T-helper 2 cell treated with Interferon-gamma antibody and Interleukin-4, amounts not matched to agents 100 ng/mL and 5 ng/mL, for 36 hours (primary cell): ENCODE data around the gene TMEM205. TPM values are rescaled to one million over a fixed set of nuclear protein-coding genes. Genes with fewer than 3 reads are reported as not detected.
"Not testable (repeated sequence)": the region's sequence is repeated elsewhere in the genome, so short reads cannot be mapped to it uniquely, and the experiment has no call there.

Experiments
- intact Hi-C: fragments of 100-400 bp; cut with micrococcal nuclease; formaldehyde crosslinking; loops from one replicate; pipeline ENCODE4 v1.15.1; 2023
- total RNA-seq: library from RNA; stranded (reverse); gene quantifications from 2 replicates; pipeline ENCODE4 v1.2.3, GENCODE V29; 2022

TMEM205 gene
- total RNA-seq, 1 donor from 2014 or later: 28.4 TPM

GRCh38 chr19:11320278-11320995 is 25.6 kb downstream of the TMEM205 start:
- intact Hi-C loops: not testable (repeated sequence)

- intact Hi-C loops: no loop called here
These were observed 39.7 kb downstream of the TMEM205 start for GRCh38 chr19:11306337-11306736.

GRCh38 chr19:11304936-11305335 is 41.1 kb downstream of the TMEM205 start:
- intact Hi-C loops: no loop called here

GRCh38 chr19:11300811-11301120 is 45.3 kb downstream of the TMEM205 start:
- intact Hi-C loops: no loop called here

- intact Hi-C loops: loop anchor here (10.0 kb wide), 1 partner anchor 145 kb away; no protein-coding TSS in a partner anchor
These were observed 45.9 kb downstream of the TMEM205 start for GRCh38 chr19:11299946-11300810.

- intact Hi-C loops: loop anchor here (10.0 kb wide), 1 partner anchor 149 kb away; no protein-coding TSS in a partner anchor
These were observed 49.8 kb downstream of the TMEM205 start for GRCh38 chr19:11296264-11296663.

GRCh38 chr19:11295665-11296245 is 50.3 kb downstream of the TMEM205 start, which contains the start of gene TSPAN16:
Gene TSPAN16, plus strand, starts transcription at chr19:11296160. Its CDS starts 138 bp downstream, at chr19:11296298.
- intact Hi-C loops: loop anchor here (10.0 kb wide), 1 partner anchor 149 kb away; no protein-coding TSS in a partner anchor

- intact Hi-C loops: loop anchor here (10.0 kb wide), 1 partner anchor 150 kb away; no protein-coding TSS in a partner anchor
These were observed 50.9 kb downstream of the TMEM205 start for GRCh38 chr19:11295180-11295579.

- intact Hi-C loops: loop anchor here (1.0 to 10.0 kb wide), 3 partner anchors 79 to 189 kb away; partner anchors contain the start of gene SWSAP1
These were observed 52.4 kb downstream of the TMEM205 start for GRCh38 chr19:11293433-11294389.

Other genes with a start within 250 kb of the TMEM205 start
- 69.9 and 71.4 TPM in 2 replicates for gene SPC24, start 190.5 kb downstream of the TMEM205 start, total RNA-seq
- 2.8 and 4.0 TPM in 2 replicates for gene KANK2, start 148.7 kb downstream of the TMEM205 start, total RNA-seq
- gene ANGPTL8, start 106.6 kb downstream of the TMEM205 start, total RNA-seq: not detected in 2 replicates
- gene DOCK6, start 83.7 kb downstream of the TMEM205 start, total RNA-seq: 0.16 and 0.20 TPM in 2 replicates
- gene TSPAN16, start 50.1 kb downstream of the TMEM205 start, total RNA-seq: not detected in 2 replicates
- 7.2 and 7.4 TPM in 2 replicates for gene RAB3D, start 6.6 kb downstream of the TMEM205 start, total RNA-seq
- gene CCDC159, start 251 bp upstream of the TMEM205 start, total RNA-seq: 14.1 and 15.6 TPM in 2 replicates
- 1.8 and 1.9 TPM in 2 replicates for gene PLPPR2, start 9.2 kb upstream of the TMEM205 start, total RNA-seq
- gene SWSAP1, start 28.4 kb upstream of the TMEM205 start, total RNA-seq: 2.6 and 3.6 TPM in 2 replicates
- gene EPOR, start 38.0 kb upstream of the TMEM205 start, total RNA-seq: 4.4 TPM in 2 replicates
- gene RGL3, start 73.0 kb upstream of the TMEM205 start, total RNA-seq: not detected in 2 replicates
- 0.09 TPM in 1 of 2 replicates, not detected in the other for gene ODAD3, start 88.9 kb upstream of the TMEM205 start, total RNA-seq
- 309 and 327 TPM in 2 replicates for gene PRKCSH, start 89.4 kb upstream of the TMEM205 start, total RNA-seq
- gene ELAVL3, start 134.8 kb upstream of the TMEM205 start, total RNA-seq: 0.32 TPM in 1 of 2 replicates, not detected in the other
- gene ZNF653, start 159.6 kb upstream of the TMEM205 start, total RNA-seq: 17.4 and 19.6 TPM in 2 replicates
- gene ECSIT, start 182.9 kb upstream of the TMEM205 start, total RNA-seq: 28.6 and 28.8 TPM in 2 replicates
- gene CNN1, start 192.6 kb upstream of the TMEM205 start, total RNA-seq: not detected in 2 replicates
- 57.1 and 58.5 TPM in 2 replicates for gene ELOF1, start 213.0 kb upstream of the TMEM205 start, total RNA-seq
- gene ACP5, start 231.4 kb upstream of the TMEM205 start, total RNA-seq: 34.4 and 34.5 TPM in 2 replicates